Measurements from ENCODE around the gene NTRK3. TPM values are rescaled to one million over a fixed set of nuclear protein-coding genes. Genes with fewer than 3 reads are reported as not detected.

NTRK3 gene
- total and polyA plus RNA-seq, 2 of the 13 experiments (the other 11 are each of a cell fraction or from before 2014, with no cell fraction given), result not detected

- TF ChIP-seq, protein P1, sequence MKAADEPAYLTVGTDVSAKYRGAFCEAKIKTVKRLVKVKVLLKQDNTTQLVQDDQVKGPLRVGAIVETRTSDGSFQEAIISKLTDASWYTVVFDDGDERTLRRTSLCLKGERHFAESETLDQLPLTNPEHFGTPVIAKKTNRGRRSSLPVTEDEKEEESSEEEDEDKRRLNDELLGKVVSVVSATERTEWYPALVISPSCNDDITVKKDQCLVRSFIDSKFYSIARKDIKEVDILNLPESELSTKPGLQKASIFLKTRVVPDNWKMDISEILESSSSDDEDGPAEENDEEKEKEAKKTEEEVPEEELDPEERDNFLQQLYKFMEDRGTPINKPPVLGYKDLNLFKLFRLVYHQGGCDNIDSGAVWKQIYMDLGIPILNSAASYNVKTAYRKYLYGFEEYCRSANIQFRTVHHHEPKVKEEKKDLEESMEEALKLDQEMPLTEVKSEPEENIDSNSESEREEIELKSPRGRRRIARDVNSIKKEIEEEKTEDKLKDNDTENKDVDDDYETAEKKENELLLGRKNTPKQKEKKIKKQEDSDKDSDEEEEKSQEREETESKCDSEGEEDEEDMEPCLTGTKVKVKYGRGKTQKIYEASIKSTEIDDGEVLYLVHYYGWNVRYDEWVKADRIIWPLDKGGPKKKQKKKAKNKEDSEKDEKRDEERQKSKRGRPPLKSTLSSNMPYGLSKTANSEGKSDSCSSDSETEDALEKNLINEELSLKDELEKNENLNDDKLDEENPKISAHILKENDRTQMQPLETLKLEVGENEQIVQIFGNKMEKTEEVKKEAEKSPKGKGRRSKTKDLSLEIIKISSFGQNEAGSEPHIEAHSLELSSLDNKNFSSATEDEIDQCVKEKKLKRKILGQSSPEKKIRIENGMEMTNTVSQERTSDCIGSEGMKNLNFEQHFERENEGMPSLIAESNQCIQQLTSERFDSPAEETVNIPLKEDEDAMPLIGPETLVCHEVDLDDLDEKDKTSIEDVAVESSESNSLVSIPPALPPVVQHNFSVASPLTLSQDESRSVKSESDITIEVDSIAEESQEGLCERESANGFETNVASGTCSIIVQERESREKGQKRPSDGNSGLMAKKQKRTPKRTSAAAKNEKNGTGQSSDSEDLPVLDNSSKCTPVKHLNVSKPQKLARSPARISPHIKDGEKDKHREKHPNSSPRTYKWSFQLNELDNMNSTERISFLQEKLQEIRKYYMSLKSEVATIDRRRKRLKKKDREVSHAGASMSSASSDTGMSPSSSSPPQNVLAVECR (CRISPR knock-in tag; IDR thresholded peaks at IDR 0.05; ENCODE audit: borderline replicate concordance), result no peak
Observed at GRCh38 chr15:88028024-88028423, 228.5 kb downstream of the NTRK3 start (continued).

GRCh38 chr15:88023914-88024313, 232.6 kb downstream of the NTRK3 start:
- Histone ChIP-seq H3K9me3 (ENCODE audit: low read length) (no peaks in the 10 kb centered on the region), H4K20me1 (ENCODE audit: insufficient read depth, low read length) (no peaks in the 10 kb centered on the region), H3K9ac (ENCODE audit: insufficient read depth, low read depth, low read length) (no peak overlapping the region), H3K36me3 (replicated peaks in 1 of 2; ENCODE audit: control insufficient read depth in 1 of 2, insufficient read depth in 2 of 2, low read length in 2 of 2) (no peaks in the 10 kb centered on the region), H3K79me2 (ENCODE audit: insufficient read depth, low read length) (no peaks in the 10 kb centered on the region), H3K4me2 (ENCODE audit: low read depth, low read length) (no peak overlapping the region), H3K27ac (ENCODE audit: extremely low read length, insufficient read depth, low read length) (no peak overlapping the region), H3K4me3 (replicated peaks in 1 of 3; ENCODE audit: insufficient read depth in 1 of 3, low read depth in 2 of 3, low read length in 3 of 3) (no peak overlapping the region), H2AFZ (ENCODE audit: low read length) (no peak overlapping the region), H3K4me1 (ENCODE audit: insufficient read depth, low read length) (no peaks in the 10 kb centered on the region), H3K27me3 (ENCODE audit: control insufficient read depth in 1 of 2, insufficient read depth in 2 of 2, low read length in 2 of 2) (no peaks in the 10 kb centered on the region)
- ATAC-seq (no peak), FAIRE-seq (no peak), DNase-seq (ENCODE audit: low spot score) (no peak)
- 22% methylated on average over 5 of the region's 5 CpGs for WGBS (ENCODE audit: low lambda C conversion rate)
- no TSS peak for BruUV-seq (replicated peaks)
- TF ChIP-seq, protein P2, sequence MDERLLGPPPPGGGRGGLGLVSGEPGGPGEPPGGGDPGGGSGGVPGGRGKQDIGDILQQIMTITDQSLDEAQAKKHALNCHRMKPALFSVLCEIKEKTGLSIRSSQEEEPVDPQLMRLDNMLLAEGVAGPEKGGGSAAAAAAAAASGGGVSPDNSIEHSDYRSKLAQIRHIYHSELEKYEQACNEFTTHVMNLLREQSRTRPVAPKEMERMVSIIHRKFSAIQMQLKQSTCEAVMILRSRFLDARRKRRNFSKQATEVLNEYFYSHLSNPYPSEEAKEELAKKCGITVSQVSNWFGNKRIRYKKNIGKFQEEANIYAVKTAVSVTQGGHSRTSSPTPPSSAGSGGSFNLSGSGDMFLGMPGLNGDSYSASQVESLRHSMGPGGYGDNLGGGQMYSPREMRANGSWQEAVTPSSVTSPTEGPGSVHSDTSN (CRISPR knock-in tag; IDR thresholded peaks at IDR 0.05), result no peak
- no peak for TF ChIP-seq ZBTB8A (CRISPR knock-in tag; IDR thresholded peaks at IDR 0.05; ENCODE audit: borderline replicate concordance, low read depth)
- in situ Hi-C loops (cut with HindIII; ENCODE audit: extremely low pct_ligation_motif_present, low pct_unique_long_range_greater_than_20kb), result no loop called here
- CTCF ChIA-PET (ENCODE audit: low intra/inter-chr PET ratio, low total read pairs), result no interaction called here
- intact Hi-C loops (cut with micrococcal nuclease; ENCODE audit: unreplicated experiment), result no loop called here
- POLR2A ChIA-PET, result no interaction called here
